Neural cell (in vitro differentiated cells): ENCODE results near the gene YWHAQ.
"Not testable (repeated sequence)": the region's sequence is repeated elsewhere in the genome, so short reads cannot be mapped to it uniquely, and the experiment has no call there.

Experiments
- EP300 ChIP-seq: fragments of 450-650 bp; conservative IDR thresholded peaks from 2 replicates; pipeline ENCODE4 v1.6.1; 2014; ENCODE audit warnings: antibody characterized with exemption, mild to moderate bottlenecking, moderate library complexity; ENCODE audit not compliant: poor library complexity, severe bottlenecking
- EZH2 ChIP-seq: fragments of 200-600, 300-800 bp; shearing (Covaris generic), sonication (generic); IDR thresholded peaks from 2 replicates; pipeline ENCODE4 v1.6.1; 2014; ENCODE audit warnings: antibody characterized with exemption, low read length, borderline replicate concordance, mild to moderate bottlenecking; ENCODE audit not compliant: insufficient read depth, poor library complexity, severe bottlenecking
- MXI1 ChIP-seq: fragments of 450-650 bp; conservative IDR thresholded peaks from 2 replicates; pipeline ENCODE4 v1.6.1; 2014; ENCODE audit warnings: antibody characterized with exemption, mild to moderate bottlenecking; ENCODE audit not compliant: poor library complexity, severe bottlenecking
- POLR2AphosphoS5 ChIP-seq: IDR thresholded peaks from 2 replicates; pipeline ENCODE4 v1.6.1; 2012
- RAD21 ChIP-seq: fragments of 450-650 bp; conservative IDR thresholded peaks from 2 replicates; pipeline ENCODE4 v1.6.1; 2014; ENCODE audit warnings: antibody characterized with exemption, mild to moderate bottlenecking, moderate library complexity
- TF ChIP-seq, protein P1 (sequence below): fragments of 450-650 bp; IDR thresholded peaks from 2 replicates; pipeline ENCODE4 v1.5.1; 2014; ENCODE audit warnings: antibody characterized with exemption, mild to moderate bottlenecking, moderate library complexity; ENCODE audit not compliant: poor library complexity, severe bottlenecking
- TF ChIP-seq, protein P2 (sequence below): IDR thresholded peaks from 2 replicates; pipeline ENCODE4 v1.6.1; 2012; ENCODE audit warnings: borderline replicate concordance

GRCh38 chr2:9608491-9608890 lies 22.3 kb downstream of the YWHAQ start:
- TF ChIP-seq POLR2AphosphoS5, RAD21, MXI1, EZH2, EP300: not testable (repeated sequence)
- TF ChIP-seq, protein P1, sequence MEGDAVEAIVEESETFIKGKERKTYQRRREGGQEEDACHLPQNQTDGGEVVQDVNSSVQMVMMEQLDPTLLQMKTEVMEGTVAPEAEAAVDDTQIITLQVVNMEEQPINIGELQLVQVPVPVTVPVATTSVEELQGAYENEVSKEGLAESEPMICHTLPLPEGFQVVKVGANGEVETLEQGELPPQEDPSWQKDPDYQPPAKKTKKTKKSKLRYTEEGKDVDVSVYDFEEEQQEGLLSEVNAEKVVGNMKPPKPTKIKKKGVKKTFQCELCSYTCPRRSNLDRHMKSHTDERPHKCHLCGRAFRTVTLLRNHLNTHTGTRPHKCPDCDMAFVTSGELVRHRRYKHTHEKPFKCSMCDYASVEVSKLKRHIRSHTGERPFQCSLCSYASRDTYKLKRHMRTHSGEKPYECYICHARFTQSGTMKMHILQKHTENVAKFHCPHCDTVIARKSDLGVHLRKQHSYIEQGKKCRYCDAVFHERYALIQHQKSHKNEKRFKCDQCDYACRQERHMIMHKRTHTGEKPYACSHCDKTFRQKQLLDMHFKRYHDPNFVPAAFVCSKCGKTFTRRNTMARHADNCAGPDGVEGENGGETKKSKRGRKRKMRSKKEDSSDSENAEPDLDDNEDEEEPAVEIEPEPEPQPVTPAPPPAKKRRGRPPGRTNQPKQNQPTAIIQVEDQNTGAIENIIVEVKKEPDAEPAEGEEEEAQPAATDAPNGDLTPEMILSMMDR, result not testable (repeated sequence)
- TF ChIP-seq, protein P2, sequence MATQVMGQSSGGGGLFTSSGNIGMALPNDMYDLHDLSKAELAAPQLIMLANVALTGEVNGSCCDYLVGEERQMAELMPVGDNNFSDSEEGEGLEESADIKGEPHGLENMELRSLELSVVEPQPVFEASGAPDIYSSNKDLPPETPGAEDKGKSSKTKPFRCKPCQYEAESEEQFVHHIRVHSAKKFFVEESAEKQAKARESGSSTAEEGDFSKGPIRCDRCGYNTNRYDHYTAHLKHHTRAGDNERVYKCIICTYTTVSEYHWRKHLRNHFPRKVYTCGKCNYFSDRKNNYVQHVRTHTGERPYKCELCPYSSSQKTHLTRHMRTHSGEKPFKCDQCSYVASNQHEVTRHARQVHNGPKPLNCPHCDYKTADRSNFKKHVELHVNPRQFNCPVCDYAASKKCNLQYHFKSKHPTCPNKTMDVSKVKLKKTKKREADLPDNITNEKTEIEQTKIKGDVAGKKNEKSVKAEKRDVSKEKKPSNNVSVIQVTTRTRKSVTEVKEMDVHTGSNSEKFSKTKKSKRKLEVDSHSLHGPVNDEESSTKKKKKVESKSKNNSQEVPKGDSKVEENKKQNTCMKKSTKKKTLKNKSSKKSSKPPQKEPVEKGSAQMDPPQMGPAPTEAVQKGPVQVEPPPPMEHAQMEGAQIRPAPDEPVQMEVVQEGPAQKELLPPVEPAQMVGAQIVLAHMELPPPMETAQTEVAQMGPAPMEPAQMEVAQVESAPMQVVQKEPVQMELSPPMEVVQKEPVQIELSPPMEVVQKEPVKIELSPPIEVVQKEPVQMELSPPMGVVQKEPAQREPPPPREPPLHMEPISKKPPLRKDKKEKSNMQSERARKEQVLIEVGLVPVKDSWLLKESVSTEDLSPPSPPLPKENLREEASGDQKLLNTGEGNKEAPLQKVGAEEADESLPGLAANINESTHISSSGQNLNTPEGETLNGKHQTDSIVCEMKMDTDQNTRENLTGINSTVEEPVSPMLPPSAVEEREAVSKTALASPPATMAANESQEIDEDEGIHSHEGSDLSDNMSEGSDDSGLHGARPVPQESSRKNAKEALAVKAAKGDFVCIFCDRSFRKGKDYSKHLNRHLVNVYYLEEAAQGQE, result not testable (repeated sequence)
